Endothelial cell of umbilical vein (primary cell): Measurements from ENCODE around the gene JAKMIP1. TPM values are rescaled to one million over a fixed set of nuclear protein-coding genes. Genes with fewer than 3 reads are reported as not detected.

Experiments used
- BruUV-seq: library from RNA; stranded (reverse); fragments of 400-500 nt; replicated peaks from 2 replicates; lab custom pipeline; 2021; lab: Mats Ljungman, UMichigan
- CTCF ChIA-PET: fragments of 300-600, 350-600 bp; sonication (Branson Sonifier 250); formaldehyde crosslinking; loops from one replicate; lab custom pipeline; 2021; ENCODE audit warnings: antibody characterized with exemption, inconsistent platforms; lab: Charles Lee
- POLR2A ChIA-PET: fragments of 300-600, 350-600 bp; sonication (Branson Sonifier 250); formaldehyde crosslinking; loops from one replicate; lab custom pipeline; 2021; ENCODE audit warnings: antibody characterized with exemption, inconsistent platforms; lab: Charles Lee
- DNase-seq: peaks from one replicate; pipeline ENCODE4 v3.0.0-alpha.2; 2011; ENCODE audit warnings: low read depth, low spot score
- FAIRE-seq: peaks from 2 replicates; lab custom pipeline; 2011; peaks lifted over from hg19 to GRCh38; lab: Jason Lieb, UNC
- H2AFZ ChIP-seq: 2 replicates; pipeline ENCODE4 v1.6.0; 2012; ENCODE audit warnings: low read depth, low read length, control low read depth, inconsistent platforms
- H3K27ac ChIP-seq: 2 replicates; pipeline ENCODE4 v1.5.1; 2011; ENCODE audit warnings: low read depth, mild to moderate bottlenecking, control low read depth, low read length, moderate library complexity; ENCODE audit not compliant: insufficient read depth
- H3K27me3 ChIP-seq, 2 experiments: 2 replicates each; pipeline versions ENCODE4 v1.6.0 to v1.6.1; 2011; ENCODE audit warnings: low read length in 2 of 2, mixed read lengths in 1 of 2; ENCODE audit not compliant: control insufficient read depth in 2 of 2, insufficient read depth in 2 of 2
- H3K36me3 ChIP-seq, 2 experiments: 2 replicates in 1 of 2; 3 replicates in 1 of 2; pipeline ENCODE4 v1.5.1; 2011; ENCODE audit warnings: low read length in 2 of 2, mild to moderate bottlenecking in 1 of 2, moderate library complexity in 1 of 2; ENCODE audit not compliant: control insufficient read depth in 2 of 2, insufficient read depth in 2 of 2; ENCODE audit errors: extremely low read depth in 1 of 2
- H3K4me1 ChIP-seq: 3 replicates; pipeline ENCODE4 v1.5.1; 2011; ENCODE audit warnings: mild to moderate bottlenecking, low read length; ENCODE audit not compliant: control insufficient read depth, insufficient read depth; ENCODE audit errors: extremely low read depth
- H3K4me2 ChIP-seq: 2 replicates; pipeline ENCODE4 v1.6.1; 2011; ENCODE audit warnings: low read length, control low read depth, mixed read lengths; ENCODE audit not compliant: insufficient read depth
- H3K4me3 ChIP-seq, 3 experiments: fragments of 200-600 bp in 1 of 3; sonication (generic), shearing (Covaris generic) in 1 of 3; replicated peaks in 1 of 3; 2 replicates each; pipeline ENCODE4 v1.5.1; 2011 to 2016; ENCODE audit warnings: control low read depth in 3 of 3, low read length in 3 of 3, mild to moderate bottlenecking in 2 of 3, inconsistent platforms in 1 of 3, low read depth in 1 of 3, moderate library complexity in 1 of 3; ENCODE audit not compliant: insufficient read depth in 1 of 3
- H3K79me2 ChIP-seq: 2 replicates; pipeline ENCODE4 v1.6.0; 2012; ENCODE audit warnings: low read length, inconsistent platforms; ENCODE audit not compliant: control insufficient read depth, insufficient read depth
- H3K9ac ChIP-seq: replicated peaks from 2 replicates; pipeline ENCODE3; 2011; ENCODE audit warnings: low read length, control low read depth; ENCODE audit not compliant: insufficient read depth; ENCODE audit errors: extremely low read depth
- H3K9me1 ChIP-seq: replicated peaks from 3 replicates; pipeline ENCODE4 v1.6.0; 2011; ENCODE audit warnings: mild to moderate bottlenecking, low read length; ENCODE audit not compliant: control insufficient read depth, insufficient read depth; ENCODE audit errors: extremely low read depth
- H3K9me3 ChIP-seq: replicated peaks from 2 replicates; pipeline ENCODE4 v1.5.1; 2012; ENCODE audit warnings: low read length, inconsistent platforms; ENCODE audit not compliant: control insufficient read depth, insufficient read depth
- H4K20me1 ChIP-seq: replicated peaks from 2 replicates; pipeline ENCODE3; 2011; ENCODE audit warnings: mild to moderate bottlenecking, low read length; ENCODE audit not compliant: control insufficient read depth, insufficient read depth; ENCODE audit errors: extremely low read depth
- CTCF ChIP-seq, 2 donors: IDR thresholded peaks; 1 replicate in 1 of 2; 2 replicates in 1 of 2; pipeline ENCODE4 v1.5.1; 2011; ENCODE audit warnings: low read length in 2 of 2, mild to moderate bottlenecking in 2 of 2, moderate library complexity in 2 of 2, control low read depth in 1 of 2, inconsistent platforms in 1 of 2, low read depth in 1 of 2; ENCODE audit not compliant: insufficient read depth in 1 of 2; ENCODE audit errors: extremely low read depth in 1 of 2
- EZH2 ChIP-seq: IDR thresholded peaks from 2 replicates; pipeline ENCODE4 v1.6.1; 2012; ENCODE audit warnings: borderline replicate concordance, low read depth, mild to moderate bottlenecking, moderate library complexity, low read length, inconsistent platforms; ENCODE audit not compliant: severe bottlenecking
- FOS ChIP-seq: IDR thresholded peaks from 2 replicates; pipeline ENCODE4 v1.6.1; 2011; ENCODE audit warnings: mild to moderate bottlenecking, low read length, moderate library complexity, borderline replicate concordance; ENCODE audit not compliant: insufficient read depth
- GATA2 ChIP-seq: IDR thresholded peaks from 2 replicates; pipeline ENCODE4 v1.7.0; 2011; ENCODE audit warnings: low read depth, mild to moderate bottlenecking, moderate library complexity, mixed read lengths, low read length; ENCODE audit not compliant: insufficient read length, insufficient read depth
- JUN ChIP-seq: IDR thresholded peaks from 2 replicates; pipeline ENCODE4 v1.6.1; 2011; ENCODE audit warnings: borderline replicate concordance, low read depth; ENCODE audit not compliant: insufficient read length, insufficient read depth
- MAX ChIP-seq: IDR thresholded peaks from 2 replicates; pipeline ENCODE4 v1.6.1; 2011; ENCODE audit not compliant: insufficient read depth, insufficient read length
- MYC ChIP-seq: IDR thresholded peaks from one replicate; pipeline ENCODE4 v1.6.1; 2011; ENCODE audit warnings: mild to moderate bottlenecking, low read depth, low read length
- POLR2A ChIP-seq: IDR thresholded peaks from 2 replicates; pipeline ENCODE4 v1.6.1; 2012; ENCODE audit warnings: low read depth, mild to moderate bottlenecking, control low read depth, low read length
- POLR2AphosphoS5 ChIP-seq: IDR thresholded peaks from 2 replicates; pipeline ENCODE4 v1.6.1; 2012; ENCODE audit warnings: low read depth, mild to moderate bottlenecking, control low read depth, low read length, moderate library complexity; ENCODE audit not compliant: insufficient read depth
- dilution Hi-C: fragments of 300-500 bp; cut with MboI; formaldehyde crosslinking; loops from one replicate; pipeline ENCODE4 v1.15.0; 2019; ENCODE audit warnings: low sequenced_read_pairs; ENCODE audit not compliant: extremely low pct_ligation_motif_present
- intact Hi-C: fragments of 100-400 bp; cut with micrococcal nuclease; formaldehyde crosslinking; loops from one replicate; pipeline ENCODE4 v1.10.0; 2022
- polyA plus RNA-seq, 4 experiments: library from polyadenylated mRNA; depleted of rRNA in 3 of 4; stranded (reverse) in 3 of 4; unstranded in 1 of 4; fragments of >200 nt; gene quantifications; 2 replicates each; pipeline versions ENCODE4 v1.2.1 to v1.2.3, GENCODE V29; 2011 to 2012; ENCODE audit warnings: missing spikeins in 1 of 4
- total RNA-seq: library from RNA; stranded (reverse); gene quantifications from 2 replicates; pipeline ENCODE4 v1.2.3, GENCODE V29; 2021

The JAKMIP1 gene
- total and polyA plus RNA-seq, 2 donors (not counting 3 experiments of a cell fraction or from before 2014, with no cell fraction given), result not detected

- no TSS peak for BruUV-seq
- dilution Hi-C loops, result no loop called here
- Histone ChIP-seq H3K4me2 (no peak overlapping the region), H3K4me3 (no peak overlapping the region), H3K27ac (no peak overlapping the region), H3K9ac (no peak overlapping the region), H3K9me1 (no peaks in the 10 kb centered on the region), H3K4me1 (no peaks in the 10 kb centered on the region), H3K27me3 (no peaks in the 10 kb centered on the region), H3K79me2 (no peaks in the 10 kb centered on the region), H3K9me3 (no peaks in the 10 kb centered on the region), H2AFZ (no peak overlapping the region), H3K36me3 (no peaks in the 10 kb centered on the region), H4K20me1 (no peaks in the 10 kb centered on the region)
- CTCF ChIA-PET, result no interaction called here
- no peak for TF ChIP-seq EZH2
- TF ChIP-seq GATA2, result no peak
- no peak for TF ChIP-seq POLR2A
- no peak for TF ChIP-seq FOS
- no peak for TF ChIP-seq JUN
- no peak for TF ChIP-seq MYC
- TF ChIP-seq CTCF (IDR thresholded peaks at IDR 0.05; ENCODE audit: extremely low read depth in 1 of 2, insufficient read depth in 1 of 2, low read depth in 1 of 2, low read length in 2 of 2), result no peak
- no peak for TF ChIP-seq POLR2AphosphoS5
- TF ChIP-seq MAX, result no peak
- POLR2A ChIA-PET, result no interaction called here
- DNase-seq (no peak), FAIRE-seq (no peak)
- intact Hi-C loops, result no loop called here
Observed at GRCh38 chr4:6023731-6024130, 176.6 kb downstream of the JAKMIP1 start.
